GM18498 (cell line): ENCODE results near the gene CRIP3.

Experiments
- ATAC-seq: cut with Tn5 transposase; IDR thresholded peaks from one replicate; pipeline ENCODE4 v1.9.1; 2021; ENCODE audit warnings: mild to moderate bottlenecking, moderate library complexity; ENCODE audit not compliant: unreplicated experiment

CRIP3 gene

GRCh38 chr6:43274916-43275597 is 33.6 kb downstream of the CRIP3 start:
- no peak for ATAC-seq

GRCh38 chr6:43274127-43274915 is 34.3 kb downstream of the CRIP3 start:
- no peak for ATAC-seq

GRCh38 chr6:43273707-43274106 is 34.9 kb downstream of the CRIP3 start:
- ATAC-seq: no peak

GRCh38 chr6:43271944-43272343 is 36.7 kb downstream of the CRIP3 start:
- ATAC-seq: no peak

- ATAC-seq: no peak
Observed at GRCh38 chr6:43271103-43271815, 37.4 kb downstream of the CRIP3 start.

GRCh38 chr6:43269273-43270007 is 39.2 kb downstream of the CRIP3 start:
- ATAC-seq: no peak

GRCh38 chr6:43268782-43269272 is 39.8 kb downstream of the CRIP3 start:
- no peak for ATAC-seq

- no peak for ATAC-seq
Observed at GRCh38 chr6:43268355-43268700, 40.3 kb downstream of the CRIP3 start.

GRCh38 chr6:43267619-43268354 is 40.8 kb downstream of the CRIP3 start:
- ATAC-seq: no peak

- ATAC-seq: no peak
Observed at GRCh38 chr6:43265564-43265963, 43.1 kb downstream of the CRIP3 start.

GRCh38 chr6:43264599-43265145 is 44.0 kb downstream of the CRIP3 start:
- ATAC-seq: no peak

- ATAC-seq: no peak
Observed at GRCh38 chr6:43263314-43264178, 45.1 kb downstream of the CRIP3 start.

- no peak for ATAC-seq
Observed at GRCh38 chr6:43262780-43263313, 45.8 kb downstream of the CRIP3 start.

- no peak for ATAC-seq
Observed at GRCh38 chr6:43262000-43262779, 46.4 kb downstream of the CRIP3 start.

- no peak for ATAC-seq
Observed at GRCh38 chr6:43261198-43261597, 47.4 kb downstream of the CRIP3 start.

- ATAC-seq: no peak
Observed at GRCh38 chr6:43260791-43261190, 47.8 kb downstream of the CRIP3 start.

- no peak for ATAC-seq
Observed at GRCh38 chr6:43258807-43259686, 49.6 kb downstream of the CRIP3 start.
